NB4 (cell line): ENCODE measurements around the gene RFX3.

Experiments
- DNase-seq: peaks from one replicate; pipeline ENCODE4 v3.0.0; 2010; ENCODE audit warnings: low read depth
- H3K4me3 ChIP-seq: one replicate; pipeline ENCODE4 v1.5.1; 2011; ENCODE audit warnings: mild to moderate bottlenecking, low read depth, low read length, moderate library complexity
- MYC ChIP-seq: IDR thresholded peaks from 2 replicates; pipeline ENCODE4 v1.6.1; 2011; ENCODE audit warnings: low read depth, low read length
- POLR2A ChIP-seq: IDR thresholded peaks from 2 replicates; pipeline ENCODE4 v1.6.1; 2011; ENCODE audit warnings: mild to moderate bottlenecking; ENCODE audit not compliant: insufficient read length; ENCODE audit errors: extremely low read depth
- TF ChIP-seq, protein P1 (sequence below): IDR thresholded peaks from 2 replicates; pipeline ENCODE4 v1.6.1; 2011; ENCODE audit warnings: low read depth, low read length
- TF ChIP-seq, protein P2 (sequence below): IDR thresholded peaks from one replicate; pipeline ENCODE4 v1.5.1; 2012; ENCODE audit warnings: low read depth, low read length

Gene RFX3

DNA sequence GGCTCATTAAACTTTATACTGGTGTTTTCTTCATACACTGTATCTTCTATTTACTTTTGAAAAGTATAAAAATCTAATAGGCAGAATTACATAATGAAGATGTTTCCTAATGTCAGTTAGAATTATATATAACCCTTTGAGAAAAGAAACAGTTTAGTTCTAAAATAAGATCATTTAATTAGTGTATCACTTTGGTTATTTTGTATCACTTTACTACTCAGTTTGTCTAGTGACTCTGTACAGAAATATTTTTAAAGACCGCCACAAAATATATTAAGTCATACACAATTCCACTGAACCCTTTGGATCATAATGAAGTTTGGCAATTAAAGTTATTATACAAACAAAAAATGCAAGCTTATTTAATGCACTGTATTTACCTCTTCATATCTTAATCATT lies 15.0 kb downstream of the RFX3 start:
- TF ChIP-seq, protein P1, sequence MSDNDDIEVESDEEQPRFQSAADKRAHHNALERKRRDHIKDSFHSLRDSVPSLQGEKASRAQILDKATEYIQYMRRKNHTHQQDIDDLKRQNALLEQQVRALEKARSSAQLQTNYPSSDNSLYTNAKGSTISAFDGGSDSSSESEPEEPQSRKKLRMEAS: no peak
- TF ChIP-seq MYC: no peak
- TF ChIP-seq POLR2A: no peak
- TF ChIP-seq, protein P2, sequence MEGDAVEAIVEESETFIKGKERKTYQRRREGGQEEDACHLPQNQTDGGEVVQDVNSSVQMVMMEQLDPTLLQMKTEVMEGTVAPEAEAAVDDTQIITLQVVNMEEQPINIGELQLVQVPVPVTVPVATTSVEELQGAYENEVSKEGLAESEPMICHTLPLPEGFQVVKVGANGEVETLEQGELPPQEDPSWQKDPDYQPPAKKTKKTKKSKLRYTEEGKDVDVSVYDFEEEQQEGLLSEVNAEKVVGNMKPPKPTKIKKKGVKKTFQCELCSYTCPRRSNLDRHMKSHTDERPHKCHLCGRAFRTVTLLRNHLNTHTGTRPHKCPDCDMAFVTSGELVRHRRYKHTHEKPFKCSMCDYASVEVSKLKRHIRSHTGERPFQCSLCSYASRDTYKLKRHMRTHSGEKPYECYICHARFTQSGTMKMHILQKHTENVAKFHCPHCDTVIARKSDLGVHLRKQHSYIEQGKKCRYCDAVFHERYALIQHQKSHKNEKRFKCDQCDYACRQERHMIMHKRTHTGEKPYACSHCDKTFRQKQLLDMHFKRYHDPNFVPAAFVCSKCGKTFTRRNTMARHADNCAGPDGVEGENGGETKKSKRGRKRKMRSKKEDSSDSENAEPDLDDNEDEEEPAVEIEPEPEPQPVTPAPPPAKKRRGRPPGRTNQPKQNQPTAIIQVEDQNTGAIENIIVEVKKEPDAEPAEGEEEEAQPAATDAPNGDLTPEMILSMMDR: no peak
- no peak for DNase-seq
- no peak overlapping the region for H3K4me3 ChIP-seq

DNA sequence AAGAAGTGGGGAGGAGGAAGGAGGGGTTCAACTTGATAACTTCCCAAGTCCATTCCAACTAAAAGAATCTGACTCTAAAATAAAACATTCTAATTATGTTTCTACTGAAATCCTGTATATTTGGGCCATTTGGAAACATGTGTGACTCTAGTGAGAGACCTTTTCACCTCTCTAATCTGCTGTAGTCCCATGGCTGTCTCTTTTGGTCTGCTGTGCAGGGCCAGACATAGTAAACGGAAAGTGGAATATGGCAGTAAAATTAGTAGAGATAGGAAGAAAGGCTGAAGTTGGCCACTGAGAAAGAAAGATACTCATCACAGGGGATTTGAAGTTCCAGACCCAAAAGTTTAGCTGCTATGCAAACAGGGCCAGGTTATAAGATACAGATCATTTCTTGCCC lies 15.9 kb downstream of the RFX3 start:
- TF ChIP-seq MYC (no peak), POLR2A (no peak)
- TF ChIP-seq, protein P2: no peak
- TF ChIP-seq, protein P1: no peak

DNA sequence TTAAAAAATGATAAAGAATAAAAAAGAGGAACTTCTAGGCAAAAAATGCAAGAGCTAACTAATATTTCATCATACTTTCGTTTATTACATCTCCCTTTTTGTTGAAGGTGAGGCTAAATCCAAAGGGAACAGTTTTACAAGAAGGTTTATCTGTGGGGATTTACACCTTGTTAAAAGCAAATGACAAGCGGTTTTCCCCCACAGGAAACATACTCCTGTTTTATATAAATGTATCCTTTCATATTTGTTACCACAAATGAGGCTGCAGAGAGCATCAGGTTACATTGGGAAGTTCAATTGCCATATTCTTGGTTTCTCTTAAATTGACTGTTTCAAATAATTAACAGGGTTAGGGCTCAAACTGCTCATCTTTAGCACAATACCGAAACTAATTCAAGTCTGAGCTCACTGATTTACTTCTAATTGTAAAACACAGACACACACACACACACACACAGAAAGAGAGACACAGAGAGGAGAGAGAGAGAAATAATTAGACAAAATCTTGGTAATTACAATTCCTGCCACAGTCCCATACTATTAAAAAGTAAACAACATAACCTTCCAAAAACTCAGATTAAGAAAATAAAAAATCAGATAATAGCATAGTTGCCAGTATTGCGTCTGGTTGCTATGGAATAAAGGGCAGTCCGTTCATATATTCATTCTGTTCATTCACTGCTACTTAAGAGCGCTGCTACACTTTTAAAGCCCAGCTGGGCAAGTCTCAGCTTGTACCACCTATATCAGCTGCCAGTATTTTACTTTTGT lies 17.1 kb downstream of the RFX3 start:
- peak overlapping the region; percentile 45 for H3K4me3 ChIP-seq
- no peak for TF ChIP-seq POLR2A
- TF ChIP-seq, protein P1: no peak
- TF ChIP-seq, protein P2: no peak
- TF ChIP-seq MYC: no peak
- peak; percentile 74 for DNase-seq

More for the DNA sequence above, 15.9 kb downstream of the RFX3 start:
- H3K4me3 ChIP-seq: no peak overlapping the region
- DNase-seq: no peak

DNA sequence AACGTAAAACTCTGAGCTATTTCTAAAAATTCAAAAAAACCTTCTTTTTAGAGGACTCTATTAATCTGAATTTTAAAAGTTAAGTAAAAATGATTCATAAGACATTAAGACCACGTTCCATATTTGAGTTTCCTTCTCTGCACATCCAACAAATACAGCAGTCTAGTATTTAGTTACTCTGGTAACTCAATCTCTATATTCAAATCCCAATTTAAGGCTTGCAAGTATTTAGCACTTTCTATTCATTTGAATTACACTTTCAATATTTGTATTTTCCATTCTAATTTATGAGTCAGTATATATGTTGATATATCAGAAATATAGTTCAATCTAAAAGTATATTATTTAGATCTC lies 17.7 kb downstream of the RFX3 start:
- H3K4me3 ChIP-seq: peak overlapping the region; percentile 45
- no peak for DNase-seq

DNA sequence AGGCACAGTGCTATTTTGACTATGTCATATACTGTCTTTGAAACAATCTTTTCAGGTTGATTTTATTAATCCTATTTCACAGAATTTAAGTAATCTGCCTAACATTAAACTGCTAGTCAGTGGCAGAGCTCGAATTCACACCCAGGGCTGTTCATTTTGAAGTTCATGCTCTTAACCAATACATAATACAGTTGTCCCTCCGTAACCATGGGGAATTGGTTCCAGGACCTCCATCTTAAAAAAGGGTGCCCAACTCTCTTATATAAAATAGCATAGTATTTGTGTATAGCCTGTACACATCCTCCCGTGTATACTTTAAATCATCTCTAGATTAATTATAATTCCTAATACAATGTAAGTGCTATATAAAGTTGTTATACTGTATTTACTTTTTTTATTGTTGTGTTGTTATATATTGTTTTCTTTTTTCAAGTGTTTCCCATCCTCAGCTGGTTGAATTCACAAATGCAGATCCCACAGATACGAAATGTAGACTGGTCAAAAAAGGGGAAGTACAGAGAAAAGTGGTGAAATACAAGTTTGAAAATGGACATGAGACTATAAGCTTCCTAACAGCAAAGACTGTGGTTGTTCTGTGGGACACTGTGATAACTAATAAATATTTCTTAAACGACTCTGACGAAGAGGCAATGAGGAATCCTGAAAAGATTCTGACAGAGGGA lies 18.3 kb downstream of the RFX3 start:
- peak; percentile 93 for DNase-seq
- H3K4me3 ChIP-seq: peak overlapping the region; percentile 45
- TF ChIP-seq, protein P2: no peak
- TF ChIP-seq MYC: no peak
- TF ChIP-seq, protein P1: 0 out of 2 replicates have a peak, but pooled peaks have one; percentile 14

More for the DNA sequence above, 17.7 kb downstream of the RFX3 start:
- TF ChIP-seq, protein P2: no peak
- no peak for TF ChIP-seq MYC
- TF ChIP-seq, protein P1: no peak
- TF ChIP-seq POLR2A: no peak
